Measurements from ENCODE around the gene DPM3. TPM values are rescaled to one million over a fixed set of nuclear protein-coding genes. Genes with fewer than 3 reads are reported as not detected.

The DPM3 gene
- total and polyA plus RNA-seq, 2 of the 4 experiments (the other 2 are of a cell fraction) = 29.0 to 129 TPM

GRCh38 chr1:155107309-155108264 is 32.7 kb downstream of the DPM3 start:
- dilution Hi-C loops (cut with HindIII; ENCODE audit: low sequenced_read_pairs, unreplicated experiment) (no loop called here), in situ Hi-C loops (cut with MboI; ENCODE audit: low sequenced_read_pairs) (no loop called here), intact Hi-C loops (cut with micrococcal nuclease) (no loop called here)
- Histone ChIP-seq H2BK5ac (ENCODE audit: low read depth, low read length, poor library complexity, severe bottlenecking) (no peak overlapping the region), H3K23ac (ENCODE audit: low read depth, low read length) (no peak overlapping the region), H2BK20ac (ENCODE audit: low read depth, low read length) (no peak overlapping the region), H3K27ac (ENCODE audit: insufficient read depth, low read length) (no peak overlapping the region), H3K4me1 (ENCODE audit: control insufficient read depth, insufficient read depth, low read length) (no peaks in the 10 kb centered on the region), H3K27me3 (ENCODE audit: control insufficient read depth, insufficient read depth, low read length) (peaks cover 57% of the 10 kb centered on the region), H3K4me3 (ENCODE audit: insufficient read depth, low read depth, low read length) (no peak overlapping the region), H3K4me2 (ENCODE audit: low read depth, low read length) (no peak overlapping the region), H3K79me1 (ENCODE audit: low read depth in 1 of 2, low read length in 2 of 2) (no peaks in the 10 kb centered on the region), H4K5ac (ENCODE audit: low read depth, low read length) (no peak overlapping the region), H2AK5ac (ENCODE audit: low read depth, low read length) (no peak overlapping the region), H3K9ac (ENCODE audit: low read depth, low read length) (no peak overlapping the region), H3K9me1 (ENCODE audit: insufficient read depth, low read length) (no peaks in the 10 kb centered on the region), H2AFZ (replicated peaks; ENCODE audit: low read length, poor library complexity) (no peak overlapping the region), H4K8ac (ENCODE audit: low read depth in 2 of 2, low read length in 2 of 2) (no peak overlapping the region), H2AK9ac (replicated peaks; ENCODE audit: low read depth, low read length, poor library complexity) (no peak overlapping the region), H4K20me1 (ENCODE audit: insufficient read depth, low read length) (no peaks in the 10 kb centered on the region), H3K18ac (ENCODE audit: low read depth, low read length) (no peak overlapping the region), H3K4ac (ENCODE audit: low read depth, low read length) (no peak overlapping the region), H3K56ac (ENCODE audit: extremely low read depth, insufficient read depth, low read length) (no peak overlapping the region), H3K14ac (replicated peaks; ENCODE audit: low read depth, low read length) (no peak overlapping the region), H4K91ac (ENCODE audit: insufficient read depth, low read depth, low read length) (no peak overlapping the region), H2BK15ac (ENCODE audit: low read depth, low read length) (no peak overlapping the region), H3K36me3 (ENCODE audit: control insufficient read depth, insufficient read depth, low read length) (no peaks in the 10 kb centered on the region), H2BK120ac (ENCODE audit: low read depth, low read length) (no peak overlapping the region), H3K9me3 (ENCODE audit: control insufficient read depth, insufficient read depth, low read length) (no peaks in the 10 kb centered on the region)
- TF ChIP-seq RFX5 (IDR thresholded peaks at IDR 0.05; ENCODE audit: low read depth, low read length) = no peak
- no peak for ATAC-seq (ENCODE audit: low read depth)
- CTCF ChIA-PET = no interaction called here
- no TSS peak for BruUV-seq (replicated peaks)
- no peak for DNase-seq
- 46% methylated on average over 6 of the region's 12 CpGs; no CpG with 5 or more reads in 1 of the 2 experiments for WGBS, 2 experiments (ENCODE audit: extremely low coverage in 2 of 2, insufficient read length in 1 of 2)
- POLR2A ChIA-PET (ENCODE audit: unreplicated experiment) = no interaction called here
